ENCODE measurements around the gene IDH2.

GRCh38 chr15:90097475-90097874 is 4.8 kb downstream of the IDH2 start:
- TF ChIP-seq CTCF (conservative IDR thresholded peaks at IDR 0.05) (no peak), ZFX (IDR thresholded peaks at IDR 0.05) (no peak)
